ENCODE results near the gene FAM13B. TPM values are rescaled to one million over a fixed set of nuclear protein-coding genes. Genes with fewer than 3 reads are reported as not detected.
"Not testable (repeated sequence)": the region's sequence is repeated elsewhere in the genome, so short reads cannot be mapped to it uniquely, and the experiment has no call there.

Gene FAM13B
- total and polyA plus RNA-seq, 7 donors, result 9.0 to 81.7 (median 47.2) TPM

DNA sequence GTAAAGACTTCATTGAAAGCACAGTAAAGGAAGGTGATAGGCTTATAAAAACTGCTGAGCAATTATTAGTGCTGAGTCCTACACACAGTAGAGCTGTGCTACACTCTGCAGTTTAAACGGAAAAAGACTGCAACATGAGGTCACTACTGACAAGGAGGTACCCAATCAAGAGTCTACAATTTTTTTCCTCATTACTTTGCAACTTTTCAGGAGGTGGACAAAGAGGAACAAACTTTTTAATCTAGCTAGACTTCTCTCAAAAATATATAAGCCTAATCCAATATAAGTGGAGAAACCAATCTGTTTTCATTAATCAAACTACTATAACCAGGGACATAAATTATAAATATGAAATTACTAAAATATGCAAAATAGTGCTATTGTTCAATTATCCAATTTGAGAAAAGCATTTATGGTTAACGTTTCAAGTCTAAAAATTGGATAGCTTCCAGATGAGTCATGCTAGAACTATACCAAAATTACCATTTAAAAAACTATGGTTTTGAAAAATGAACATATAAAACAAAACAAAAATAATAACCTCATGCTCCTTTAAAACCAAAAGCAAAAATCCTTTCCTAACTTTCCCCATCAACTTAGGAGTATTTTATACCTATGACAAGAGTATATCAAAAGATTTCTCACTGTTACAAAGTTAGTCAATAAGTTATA, 37.7 kb downstream of the FAM13B start:
- Histone ChIP-seq H3K36me3 (peaks cover 0 to 11% (median 0%) of the 10 kb centered on the region in 4 donors), H3K4me1 (peaks cover 0 to 41% (median 35%) of the 10 kb centered on the region in 4 donors), H3K27me3 (no peaks in the 10 kb centered on the region), H3K27ac (no peak overlapping the region), H3K4me3 (no peak overlapping the region), H3K9me3 (no peaks in the 10 kb centered on the region)
- TF ChIP-seq POLR2A (IDR thresholded peaks at IDR 0.05) (no peak), POLR2AphosphoS5 (IDR thresholded peaks at IDR 0.05) (no peak)
- TF ChIP-seq, protein P1, sequence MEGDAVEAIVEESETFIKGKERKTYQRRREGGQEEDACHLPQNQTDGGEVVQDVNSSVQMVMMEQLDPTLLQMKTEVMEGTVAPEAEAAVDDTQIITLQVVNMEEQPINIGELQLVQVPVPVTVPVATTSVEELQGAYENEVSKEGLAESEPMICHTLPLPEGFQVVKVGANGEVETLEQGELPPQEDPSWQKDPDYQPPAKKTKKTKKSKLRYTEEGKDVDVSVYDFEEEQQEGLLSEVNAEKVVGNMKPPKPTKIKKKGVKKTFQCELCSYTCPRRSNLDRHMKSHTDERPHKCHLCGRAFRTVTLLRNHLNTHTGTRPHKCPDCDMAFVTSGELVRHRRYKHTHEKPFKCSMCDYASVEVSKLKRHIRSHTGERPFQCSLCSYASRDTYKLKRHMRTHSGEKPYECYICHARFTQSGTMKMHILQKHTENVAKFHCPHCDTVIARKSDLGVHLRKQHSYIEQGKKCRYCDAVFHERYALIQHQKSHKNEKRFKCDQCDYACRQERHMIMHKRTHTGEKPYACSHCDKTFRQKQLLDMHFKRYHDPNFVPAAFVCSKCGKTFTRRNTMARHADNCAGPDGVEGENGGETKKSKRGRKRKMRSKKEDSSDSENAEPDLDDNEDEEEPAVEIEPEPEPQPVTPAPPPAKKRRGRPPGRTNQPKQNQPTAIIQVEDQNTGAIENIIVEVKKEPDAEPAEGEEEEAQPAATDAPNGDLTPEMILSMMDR (IDR thresholded peaks at IDR 0.05), result no peak
- 16 to 17% methylated on average over 2 of the region's 2 CpGs for WGBS, 2 donors
- intact Hi-C loops (cut with DNase I), result no loop called here
- no peak for DNase-seq

DNA sequence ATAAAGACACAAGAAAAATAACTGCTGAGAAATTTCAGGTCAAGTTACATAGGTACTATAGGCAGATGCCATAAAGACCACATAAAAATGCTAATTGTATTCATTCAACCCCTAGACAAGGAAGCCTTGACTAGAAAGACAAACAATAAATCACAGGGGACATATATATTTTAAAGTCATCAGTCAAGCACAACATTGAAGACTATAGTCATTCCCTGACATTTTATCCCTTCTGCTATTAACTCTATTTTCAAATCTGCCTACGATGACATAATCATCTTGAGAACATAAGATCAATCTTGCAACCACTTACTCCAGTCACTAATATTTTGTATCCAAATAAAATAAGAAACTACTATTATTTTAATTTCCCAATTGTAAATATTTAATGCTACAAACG, 38.3 kb downstream of the FAM13B start:
- intact Hi-C loops (cut with DNase I), result no loop called here
- no peaks in the 10 kb centered on the region for H3K9me3 ChIP-seq
- peaks cover 0 to 10% (median 0%) of the 10 kb centered on the region in 4 donors for H3K36me3 ChIP-seq
- peaks cover 0 to 34% (median 28%) of the 10 kb centered on the region in 4 donors for H3K4me1 ChIP-seq
- no peak overlapping the region for H3K4me3 ChIP-seq
- H3K27ac ChIP-seq, result no peak overlapping the region
- WGBS, 2 donors, result 60 to 86% methylated on average over 2 of the region's 2 CpGs
- no peaks in the 10 kb centered on the region for H3K27me3 ChIP-seq
- TF ChIP-seq EP300 (IDR thresholded peaks at IDR 0.05) (no peak), POLR2AphosphoS5 (IDR thresholded peaks at IDR 0.05) (no peak), POLR2A (IDR thresholded peaks at IDR 0.05) (no peak)
- TF ChIP-seq, protein P1 (IDR thresholded peaks at IDR 0.05), result no peak
- DNase-seq, result no peak

DNA sequence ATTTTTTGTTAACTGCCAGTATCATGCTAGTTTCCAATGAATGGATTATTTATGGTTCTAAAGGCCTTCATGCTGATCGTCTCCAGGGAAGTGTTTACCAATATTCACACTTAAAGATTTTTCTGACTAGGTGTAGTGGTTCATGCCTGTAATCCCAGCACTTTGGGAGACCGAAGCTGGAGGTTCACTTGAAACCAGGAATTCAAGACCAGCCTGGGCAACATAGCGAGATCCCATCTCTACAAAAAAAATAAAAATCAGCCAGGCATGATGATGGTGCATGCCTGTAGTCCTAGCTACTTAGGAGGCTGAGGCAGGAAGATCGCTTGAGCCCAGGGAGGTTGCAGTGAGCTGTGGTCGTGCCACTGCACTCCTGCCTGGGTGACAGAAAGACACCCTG, 43.5 kb downstream of the FAM13B start:
- intact Hi-C loops (cut with DNase I), result no loop called here
- Histone ChIP-seq H3K4me3 (no peak overlapping the region), H3K27ac (no peak overlapping the region), H3K27me3 (no peaks in the 10 kb centered on the region), H3K36me3 (peaks cover 0 to 5% (median 0%) of the 10 kb centered on the region in 4 donors), H3K4me1 (peaks cover 0 to 26% (median 19%) of the 10 kb centered on the region in 4 donors), H3K9me3 (no peaks in the 10 kb centered on the region)
- 95 to 97% methylated on average over 5 of the region's 5 CpGs for WGBS, 2 donors
- no peak for DNase-seq
- TF ChIP-seq EP300 (IDR thresholded peaks at IDR 0.05), result no peak
- TF ChIP-seq, protein P1 (IDR thresholded peaks at IDR 0.05), result no peak
- no peak for TF ChIP-seq POLR2AphosphoS5 (IDR thresholded peaks at IDR 0.05)
- TF ChIP-seq POLR2A (IDR thresholded peaks at IDR 0.05), result no peak

DNA sequence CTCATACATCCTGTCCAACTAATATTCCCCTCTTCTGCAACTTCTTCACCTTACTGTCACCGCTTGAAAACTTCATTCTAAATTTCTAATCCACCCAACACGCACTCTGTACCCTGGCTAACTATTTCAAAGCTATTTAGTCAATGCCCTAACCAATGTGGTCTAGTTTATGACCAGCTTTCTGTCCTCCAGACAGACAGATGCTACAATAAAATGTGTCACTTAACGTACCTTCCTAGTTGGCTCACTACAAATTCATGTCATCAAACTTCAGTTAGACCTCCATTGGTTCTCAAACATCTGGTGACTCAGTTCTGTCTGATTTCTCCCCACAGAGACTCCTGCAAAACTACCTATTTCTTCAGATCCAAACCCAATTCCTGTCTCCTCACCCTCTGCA, 57.7 kb downstream of the FAM13B start:
- Histone ChIP-seq H3K27ac (no peak overlapping the region), H3K4me1 (no peaks in the 10 kb centered on the region), H3K36me3 (peaks cover 0 to 21% (median 3%) of the 10 kb centered on the region in 4 donors), H3K9me3 (no peaks in the 10 kb centered on the region), H3K4me3 (no peak overlapping the region), H3K27me3 (no peaks in the 10 kb centered on the region)
- intact Hi-C loops (cut with DNase I), result no loop called here
- DNase-seq, result no peak
- WGBS, 2 donors, result 90 to 91% methylated on average over 3 of the region's 3 CpGs
- no peak for TF ChIP-seq POLR2A (IDR thresholded peaks at IDR 0.05)
- TF ChIP-seq, protein P1 (IDR thresholded peaks at IDR 0.05), result no peak
- TF ChIP-seq EP300 (IDR thresholded peaks at IDR 0.05), result no peak
- TF ChIP-seq POLR2AphosphoS5 (IDR thresholded peaks at IDR 0.05), result no peak

DNA sequence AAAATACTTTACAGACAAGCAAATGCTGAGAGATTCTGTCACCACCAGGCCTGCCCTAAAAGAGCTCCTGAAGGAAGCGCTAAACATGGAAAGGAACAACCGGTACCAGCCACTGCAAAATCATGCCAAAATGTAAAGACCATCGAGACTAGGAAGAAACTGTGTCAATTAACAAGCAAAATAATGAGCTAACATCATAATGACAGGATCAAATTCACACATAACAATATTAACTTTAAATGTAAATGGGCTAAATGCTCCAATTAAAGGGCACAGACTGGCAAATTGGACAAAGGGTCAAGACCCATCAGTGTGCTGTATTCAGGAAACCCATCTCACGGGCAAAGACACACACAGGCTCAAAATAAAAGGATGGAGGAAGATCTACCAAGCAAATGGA, 62.5 kb downstream of the FAM13B start:
- intact Hi-C loops (cut with DNase I); H3K4me1 ChIP-seq; H3K9me3 ChIP-seq; H3K4me3 ChIP-seq; H3K27ac ChIP-seq; DNase-seq; H3K27me3 ChIP-seq: not testable (repeated sequence)
- peaks cover 0 to 16% (median 6%) of the 10 kb centered on the region in 4 donors for H3K36me3 ChIP-seq
- WGBS, 2 donors, result 96 to 97% methylated on average over 3 of the region's 4 CpGs

Data from sigmoid colon (tissue), 7 donors.